Peyer's patch (tissue), 4 donors: ENCODE measurements around the gene CYB561. TPM values are rescaled to one million over a fixed set of nuclear protein-coding genes. Genes with fewer than 3 reads are reported as not detected.

ENCODE experiments used
- DNase-seq, 3 donors: peaks; one replicate each; pipeline ENCODE4 v3.0.0-alpha.2; 2017 to 2019
- H3K27ac ChIP-seq, 4 donors: fragments of 200-600 bp; sonication (generic); one replicate each; pipeline ENCODE4 v1.5.1; 2016 to 2019
- H3K27me3 ChIP-seq, 2 donors: fragments of 200-600 bp; sonication (generic); one replicate each; pipeline ENCODE4 v1.5.1; 2019
- H3K36me3 ChIP-seq, 3 donors: fragments of 200-600 bp; sonication (generic); one replicate each; pipeline ENCODE4 v1.5.1; 2016 to 2019
- H3K4me1 ChIP-seq, 4 donors: fragments of 200-600 bp; sonication (generic); one replicate each; pipeline ENCODE4 v1.5.1; 2016 to 2019
- H3K4me3 ChIP-seq, 4 donors: fragments of 200-600 bp; sonication (generic); 1 replicate in 3 of 4; 2 replicates in 1 of 4; pipeline ENCODE4 v1.5.1; 2016 to 2019; ENCODE audit warnings: mild to moderate bottlenecking in 1 of 4
- H3K9me3 ChIP-seq, 4 donors: fragments of 200-600 bp; sonication (generic); one replicate each; pipeline ENCODE4 v1.5.1; 2016 to 2019; ENCODE audit warnings: mild to moderate bottlenecking in 1 of 4
- CTCF ChIP-seq, 6 experiments: fragments of 450-650 bp in 4 of 6; fragments of 200-600 bp in 2 of 6; sonication (generic) in 1 of 6; IDR thresholded peaks; one replicate each; pipeline ENCODE4 v1.5.1; 2017 to 2019; ENCODE audit warnings: antibody characterized with exemption in 6 of 6, mild to moderate bottlenecking in 3 of 6, moderate library complexity in 1 of 6
- POLR2A ChIP-seq, 2 donors: fragments of 450-650 bp; IDR thresholded peaks; one replicate each; pipeline ENCODE4 v1.5.1; 2017; ENCODE audit warnings: antibody characterized with exemption in 2 of 2, mild to moderate bottlenecking in 2 of 2, moderate library complexity in 2 of 2
- total RNA-seq, 4 donors: library from RNA; depleted of rRNA; stranded (reverse); fragments of >200 nt; gene quantifications; one replicate each; pipeline ENCODE4 v1.1.0, GENCODE V29; 2016

CYB561 gene
- total RNA-seq, 4 donors from 2014 or later, result 42.9 to 161 (median 98.5) TPM

DNA sequence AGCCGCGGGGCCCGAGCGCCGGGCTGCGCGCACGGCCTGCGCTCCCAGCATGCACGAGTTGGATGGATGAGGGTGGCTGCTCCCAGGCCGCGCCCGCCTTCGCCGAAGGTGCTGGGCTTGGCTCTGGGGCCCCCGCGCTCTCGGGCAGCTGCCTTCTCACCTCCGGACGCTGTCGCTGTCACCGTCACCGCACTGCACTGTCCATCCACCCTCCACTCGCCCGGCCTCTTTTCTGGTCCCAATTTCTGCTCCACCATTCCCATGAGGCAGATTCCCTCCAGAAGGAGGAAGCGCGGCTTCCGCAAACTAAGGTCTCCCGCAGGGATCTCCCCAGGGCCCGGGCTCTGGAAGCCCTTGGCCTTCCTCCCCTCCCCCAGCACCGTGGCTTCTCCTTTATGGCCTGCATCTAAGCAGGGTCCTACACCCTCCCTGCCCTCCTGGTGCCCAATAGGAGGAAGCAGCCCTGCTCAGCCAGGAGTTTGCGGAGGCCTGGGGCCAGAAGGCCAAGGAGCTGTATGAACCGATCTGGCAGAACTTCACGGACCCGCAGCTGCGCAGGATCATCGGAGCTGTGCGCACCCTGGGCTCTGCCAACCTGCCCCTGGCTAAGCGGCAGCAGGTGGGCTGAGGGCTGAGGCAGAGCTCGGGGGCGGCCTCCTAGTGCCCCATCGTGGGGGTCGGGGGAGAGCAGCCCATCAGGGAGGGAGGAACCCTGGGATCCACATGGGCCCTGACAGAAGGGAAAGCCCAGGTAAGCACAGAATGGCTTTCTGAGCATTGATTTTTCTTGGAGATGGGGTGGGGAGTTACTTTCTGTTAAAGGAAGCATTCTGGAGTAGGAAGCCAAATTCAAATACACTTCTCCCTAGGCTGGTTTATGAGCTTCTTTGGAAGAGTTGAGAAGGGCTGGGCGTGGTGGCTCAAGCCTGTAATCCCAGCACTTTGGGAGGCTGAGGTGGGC is 31.7 kb upstream of the CYB561 start:
- no peaks in the 10 kb centered on the region for H3K27me3 ChIP-seq
- H3K36me3 ChIP-seq, result peaks cover 0 to 29% (median 0%) of the 10 kb centered on the region in 3 donors
- peaks cover 0 to 22% (median 10%) of the 10 kb centered on the region in 4 donors for H3K4me1 ChIP-seq
- TF ChIP-seq POLR2A (IDR thresholded peaks at IDR 0.05) (no peak), CTCF (IDR thresholded peaks at IDR 0.05) (no peak)
- H3K9me3 ChIP-seq, result no peaks in the 10 kb centered on the region
- peak in 1 of 3 donors; percentile 72 for DNase-seq
- H3K4me3 ChIP-seq, result peak overlapping the region; percentile 34 to 93 (median 70)
- peak overlapping the region in 3 of 4 donors; percentile 70 to 97 (median 90) for H3K27ac ChIP-seq

DNA sequence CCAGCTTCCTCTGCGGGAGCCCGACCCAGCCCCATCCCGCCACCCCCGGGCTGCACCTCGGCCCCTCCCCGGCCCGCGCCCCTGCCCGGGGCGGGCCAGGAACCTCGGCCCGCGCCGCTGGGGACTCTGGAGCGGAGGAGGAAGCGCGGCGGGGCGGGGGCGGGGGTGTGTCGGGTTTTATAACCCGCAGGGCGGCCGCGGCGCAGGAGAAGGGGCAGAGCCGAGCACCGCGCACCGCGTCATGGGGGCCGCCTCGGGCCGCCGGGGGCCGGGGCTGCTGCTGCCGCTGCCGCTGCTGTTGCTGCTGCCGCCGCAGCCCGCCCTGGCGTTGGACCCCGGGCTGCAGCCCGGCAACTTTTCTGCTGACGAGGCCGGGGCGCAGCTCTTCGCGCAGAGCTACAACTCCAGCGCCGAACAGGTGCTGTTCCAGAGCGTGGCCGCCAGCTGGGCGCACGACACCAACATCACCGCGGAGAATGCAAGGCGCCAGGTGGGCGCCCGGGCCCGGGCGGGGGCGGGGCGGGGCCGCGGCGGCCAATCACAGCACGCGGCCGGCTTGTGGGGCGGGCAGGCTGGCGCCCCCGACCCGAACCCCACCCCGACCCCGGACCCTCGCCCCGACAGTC is 30.9 kb upstream of the CYB561 start, which contains the start of gene ACE:
ACE (plus strand) TSS at position 208 of the 626 bp plus-strand sequence; CDS start at position 242, 34 bp downstream.
- Histone ChIP-seq H3K27me3 (no peaks in the 10 kb centered on the region), H3K27ac (peak within 1 kb of the TSS; percentile 42 to 97 (median 80)), H3K4me1 (peaks cover 0 to 22% (median 10%) of the 10 kb centered on the region in 4 donors), H3K4me3 (peak within 1 kb of the TSS; percentile 34 to 93 (median 70)), H3K36me3 (peaks cover 0 to 23% (median 0%) of the 10 kb centered on the region in 3 donors), H3K9me3 (no peaks in the 10 kb centered on the region)
- DNase-seq, result peak in 2 of 3 donors; percentile 79 to 91
- TF ChIP-seq CTCF (IDR thresholded peaks at IDR 0.05) (peak in 3 of 6 experiments; percentile 27 to 38 (median 35)), POLR2A (IDR thresholded peaks at IDR 0.05) (peak; percentile 86 to 88)

DNA sequence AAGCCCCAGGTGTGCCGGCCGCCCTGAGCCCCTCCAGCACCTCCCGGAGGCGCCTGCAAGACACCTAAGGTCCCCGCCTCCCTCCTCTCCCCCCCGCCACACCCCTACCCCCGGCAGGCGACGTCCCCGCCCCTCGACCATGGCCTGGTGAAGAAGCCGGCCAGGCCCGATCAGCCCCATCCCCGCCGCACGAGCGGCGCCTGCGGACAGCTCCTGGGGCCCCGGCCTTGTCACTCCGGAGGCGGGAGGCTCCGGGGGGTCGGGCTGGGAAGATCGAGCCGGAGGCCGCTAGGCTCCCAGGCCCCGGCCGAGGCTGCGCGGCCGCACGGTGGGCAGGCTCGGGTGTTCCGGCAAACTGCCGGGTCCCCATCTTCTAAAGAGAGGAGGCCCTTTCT is 30.4 kb upstream of the CYB561 start:
- Histone ChIP-seq H3K9me3 (no peaks in the 10 kb centered on the region), H3K4me1 (peaks cover 0 to 22% (median 10%) of the 10 kb centered on the region in 4 donors), H3K36me3 (peaks cover 0 to 18% (median 0%) of the 10 kb centered on the region in 3 donors), H3K4me3 (peak overlapping the region; percentile 34 to 93 (median 70)), H3K27ac (peak overlapping the region; percentile 42 to 97 (median 80)), H3K27me3 (no peaks in the 10 kb centered on the region)
- TF ChIP-seq POLR2A (IDR thresholded peaks at IDR 0.05), result no peak
- no peak for TF ChIP-seq CTCF (IDR thresholded peaks at IDR 0.05)
- no peak for DNase-seq

DNA sequence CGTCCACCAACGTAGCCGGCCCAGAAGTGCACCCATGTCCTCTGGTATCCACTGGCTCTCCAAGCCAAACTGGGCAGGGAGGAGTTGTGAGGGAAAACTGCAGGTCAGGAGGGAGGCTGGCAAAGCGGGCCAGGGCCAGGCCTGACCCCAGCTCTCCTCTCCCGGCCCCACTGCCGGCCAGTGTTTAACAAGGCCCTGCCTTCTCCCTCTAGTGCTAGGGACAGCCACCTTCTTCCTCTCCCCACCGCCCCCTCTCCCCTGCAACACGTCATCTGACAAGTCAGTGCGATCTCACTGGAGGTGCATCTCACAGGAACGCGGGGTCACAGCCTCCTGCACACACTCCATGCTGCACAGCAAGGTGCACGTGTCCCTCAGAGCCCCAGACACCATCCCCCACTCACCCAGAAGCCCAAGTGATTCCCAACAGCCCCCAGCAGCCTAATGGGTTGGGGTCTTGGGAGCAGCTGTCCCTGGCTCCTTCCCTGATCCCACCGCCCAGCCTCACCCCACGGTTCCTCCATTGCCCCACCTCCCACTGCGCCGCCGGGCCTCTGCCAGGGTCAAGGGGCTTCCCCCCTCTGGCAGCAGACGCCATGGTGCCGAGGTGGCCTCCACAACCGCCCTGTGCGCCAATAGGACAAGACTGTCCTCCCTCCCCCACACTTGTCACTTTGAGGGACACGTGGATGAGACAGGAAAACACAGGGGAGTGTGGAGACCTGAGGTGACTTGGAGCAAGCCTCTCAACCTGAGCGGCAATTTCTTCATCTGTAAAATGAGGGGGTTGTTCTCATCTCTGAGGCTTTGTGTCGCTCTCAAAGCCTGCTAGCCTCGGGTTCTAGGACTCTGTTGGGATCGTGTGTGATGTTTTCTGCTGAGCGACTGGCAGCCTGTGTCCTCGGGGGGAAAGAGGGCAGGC is 29.6 kb upstream of the CYB561 start:
- peaks cover 0 to 13% (median 0%) of the 10 kb centered on the region in 3 donors for H3K36me3 ChIP-seq
- peaks cover 0 to 22% (median 10%) of the 10 kb centered on the region in 4 donors for H3K4me1 ChIP-seq
- peak overlapping the region; percentile 34 to 93 (median 70) for H3K4me3 ChIP-seq
- TF ChIP-seq POLR2A (IDR thresholded peaks at IDR 0.05) (no peak), CTCF (IDR thresholded peaks at IDR 0.05) (no peak)
- no peak for DNase-seq
- H3K9me3 ChIP-seq, result no peaks in the 10 kb centered on the region
- no peaks in the 10 kb centered on the region for H3K27me3 ChIP-seq
- peak overlapping the region in 3 of 4 donors; percentile 70 to 97 (median 90) for H3K27ac ChIP-seq
